AML-193 (cell line): Measurements from ENCODE around the gene MAP2K7.
"Not testable (repeated sequence)": the region's sequence is repeated elsewhere in the genome, so short reads cannot be mapped to it uniquely, and the experiment has no call there.

ENCODE experiments used
- DNase-seq, 2 experiments: peaks; one replicate each; lab custom pipeline; 2025; lab: John Stamatoyannopoulos, UW

MAP2K7 gene

DNA sequence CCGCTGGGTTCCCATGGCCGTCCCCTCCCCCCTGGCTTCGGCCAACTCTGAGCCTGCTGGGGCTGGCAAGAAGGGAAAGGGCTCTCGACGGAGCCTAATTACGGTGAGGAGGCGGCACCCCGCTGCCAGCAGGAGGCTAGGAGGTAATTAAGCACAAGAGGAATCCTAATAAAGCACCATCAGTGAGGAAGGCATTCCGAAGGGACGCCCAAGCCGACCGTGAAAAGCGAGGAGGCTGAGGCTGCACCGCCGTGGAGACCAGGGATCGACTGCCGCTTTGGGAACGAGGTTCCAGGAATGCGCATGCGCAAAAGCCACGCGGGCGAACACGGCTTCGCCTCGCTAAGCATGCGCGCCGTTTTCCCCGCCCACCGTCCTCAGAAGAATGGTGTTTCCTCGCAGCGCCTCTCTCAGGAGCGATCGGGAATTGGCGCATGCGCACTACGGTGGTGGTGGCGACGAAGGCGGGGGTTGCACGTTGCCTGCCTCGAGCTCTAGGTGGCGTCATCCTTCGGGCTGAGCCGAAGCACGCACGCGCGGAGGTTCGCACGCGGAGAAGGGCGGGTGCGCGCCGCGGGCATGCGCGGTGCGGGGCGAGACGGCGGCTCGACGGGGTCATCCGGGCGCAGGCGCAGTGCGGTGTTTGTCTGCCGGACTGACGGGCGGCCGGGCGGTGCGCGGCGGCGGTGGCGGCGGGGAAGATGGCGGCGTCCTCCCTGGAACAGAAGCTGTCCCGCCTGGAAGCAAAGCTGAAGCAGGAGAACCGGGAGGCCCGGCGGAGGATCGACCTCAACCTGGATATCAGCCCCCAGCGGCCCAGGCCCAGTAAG, at the start of gene MAP2K7:
MAP2K7 (plus strand) TSS at position 634 of the 830 bp plus-strand sequence; CDS start at position 702, 68 bp downstream.
- DNase-seq, result peak; percentile 97

DNA sequence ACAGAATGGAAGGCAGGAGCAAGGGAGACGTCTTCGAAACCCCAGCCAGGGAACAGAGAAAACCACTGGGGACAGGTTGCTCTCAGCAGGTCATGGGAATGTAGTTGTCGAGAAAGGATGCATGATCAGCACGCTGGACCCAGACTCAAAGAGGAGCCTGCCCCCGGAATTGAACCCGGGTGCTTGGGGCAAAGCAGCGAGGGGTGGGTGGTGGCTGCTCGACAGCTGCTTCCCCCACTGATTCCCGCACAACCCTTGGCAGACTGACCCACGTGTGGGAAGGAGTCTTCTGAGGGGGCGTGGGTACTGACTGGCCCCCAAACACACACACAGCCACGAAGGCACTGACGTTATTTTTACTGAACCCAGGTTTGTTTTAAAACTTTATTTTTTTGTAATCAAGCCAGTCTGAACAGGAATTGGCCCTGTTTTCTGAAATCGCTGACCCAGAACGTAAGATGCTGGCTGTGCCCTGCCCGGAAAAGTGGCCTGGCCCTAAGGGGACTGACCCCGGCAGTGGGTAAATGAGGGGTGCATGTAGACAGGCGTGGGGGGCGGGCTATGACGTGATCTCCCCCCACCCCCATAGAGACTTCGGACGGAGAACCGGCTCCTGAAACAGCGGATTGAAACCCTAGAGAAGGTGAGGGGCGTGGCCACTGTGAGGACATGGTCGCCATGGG, 48.1 kb upstream of the MAP2K7 start:
- no peak for DNase-seq

DNA sequence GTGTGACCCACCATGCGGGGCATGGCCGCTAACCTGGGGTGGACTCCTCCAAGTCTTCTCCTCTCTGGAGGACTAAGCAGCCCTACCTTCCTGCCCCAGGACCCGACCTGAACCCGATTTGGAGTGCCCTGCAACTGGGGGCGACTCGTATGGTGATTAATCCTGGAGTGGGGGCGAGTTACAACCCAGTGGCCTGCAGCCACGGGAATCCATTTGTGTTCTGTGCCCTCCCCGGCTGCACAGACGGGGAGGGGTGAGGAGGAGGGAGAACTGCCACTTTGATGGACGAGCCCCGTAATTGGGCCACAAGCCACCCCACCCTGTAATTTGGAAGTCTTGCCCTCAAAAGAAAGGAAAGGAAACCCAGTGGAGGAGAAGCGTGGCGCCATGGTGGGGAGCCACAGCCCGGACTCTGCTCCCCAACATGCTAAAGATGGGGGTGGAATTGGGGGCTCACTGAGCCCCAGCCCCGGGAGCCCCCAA, 47.5 kb upstream of the MAP2K7 start:
- DNase-seq, result no peak

DNA sequence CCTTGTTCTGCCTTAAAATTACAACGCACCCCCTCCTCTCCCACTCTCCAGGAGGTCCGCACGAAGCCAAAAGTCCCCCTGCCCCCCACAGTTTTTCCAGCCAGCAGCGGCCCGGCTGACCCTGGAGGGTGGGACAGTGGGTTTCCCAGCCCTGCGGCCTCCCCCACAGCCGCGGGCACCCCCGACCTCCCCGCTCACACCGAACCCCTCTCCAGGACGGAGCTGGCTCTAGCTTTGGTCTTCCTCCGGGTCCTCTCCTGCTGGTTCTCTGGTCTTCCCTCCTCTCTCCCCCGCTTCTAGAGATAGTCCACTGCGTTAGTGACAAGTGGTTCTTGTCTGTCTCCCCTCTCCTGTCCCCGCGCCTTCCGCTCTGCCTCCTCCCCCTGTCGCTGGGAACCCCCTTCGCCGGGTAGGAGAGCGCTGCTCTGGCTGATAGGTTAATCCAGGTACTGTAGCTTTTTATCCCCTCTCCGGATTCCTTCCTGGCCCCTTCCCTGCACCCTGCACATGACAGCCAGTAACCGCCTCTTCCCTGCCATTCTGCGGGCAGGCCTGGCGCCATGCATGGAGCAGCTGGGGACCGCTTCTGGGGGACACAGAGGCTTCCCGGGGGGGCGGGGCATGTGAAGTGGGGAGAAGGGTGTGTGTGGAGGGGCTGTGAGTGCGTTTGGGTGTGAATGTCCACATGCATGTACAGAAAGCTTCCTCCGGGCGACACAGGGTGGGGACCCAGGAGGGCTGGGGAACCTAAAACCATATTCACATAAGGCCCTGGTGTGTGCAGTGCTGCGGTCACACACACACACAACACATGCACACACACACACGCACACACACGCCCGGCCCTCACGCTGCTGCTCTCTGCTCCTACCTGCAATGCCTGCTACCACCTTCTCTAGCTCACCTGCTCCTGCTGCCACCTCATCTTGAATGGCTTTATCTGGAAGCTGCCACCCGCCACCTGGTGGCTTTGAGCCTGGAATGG, 46.7 kb upstream of the MAP2K7 start:
- no peak for DNase-seq

DNA sequence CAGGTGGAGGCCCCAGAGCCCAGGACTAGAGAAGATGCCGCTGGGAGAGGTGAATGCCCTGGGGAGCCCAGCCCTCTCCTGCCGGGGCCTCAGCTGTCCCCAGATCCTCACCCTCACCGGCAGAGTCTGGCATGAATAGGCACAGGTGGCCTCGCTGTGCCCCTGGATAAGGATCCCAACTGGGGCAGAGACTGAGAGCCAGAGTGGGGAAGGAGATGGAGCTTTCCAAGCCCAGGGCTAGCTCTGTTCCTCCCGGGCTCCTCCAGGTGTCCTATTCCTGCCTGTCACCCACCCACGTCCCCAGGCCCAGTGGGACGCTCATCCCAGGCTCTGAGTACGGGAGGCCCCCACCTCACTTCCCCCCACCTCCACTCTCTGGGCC, 46.0 kb upstream of the MAP2K7 start:
- DNase-seq, result no peak

DNA sequence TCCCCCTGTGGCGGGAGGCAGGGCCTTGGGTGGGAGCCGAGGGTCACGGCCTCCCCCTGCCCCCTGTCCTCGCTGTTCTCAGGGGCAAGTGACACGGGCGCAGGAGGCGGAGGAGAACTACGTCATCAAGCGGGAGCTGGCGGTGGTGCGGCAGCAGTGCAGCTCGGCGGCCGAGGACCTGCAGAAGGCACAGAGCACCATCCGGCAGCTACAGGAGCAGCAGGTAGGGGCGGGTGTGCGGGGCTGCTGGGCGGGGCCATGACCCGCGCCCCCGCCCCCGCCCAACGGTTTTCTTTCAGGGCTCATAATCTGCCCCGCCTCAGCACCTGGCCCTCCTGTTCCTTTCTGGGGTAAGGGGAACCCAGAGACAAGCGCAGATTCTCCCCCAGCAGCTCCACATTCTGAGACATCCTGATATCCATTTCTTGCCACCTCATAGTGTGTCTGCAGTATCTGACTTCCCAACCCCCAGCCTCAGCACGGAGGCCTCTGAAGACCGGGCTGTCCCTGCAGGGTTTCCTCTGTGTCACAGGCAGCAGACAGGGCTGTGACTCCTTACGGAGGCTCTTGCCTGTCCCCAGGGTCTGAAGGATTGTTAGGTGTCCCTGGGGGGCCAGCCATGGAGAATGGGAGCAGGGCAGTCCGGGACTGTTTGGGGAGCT, 45.4 kb upstream of the MAP2K7 start:
- no peak for DNase-seq

DNA sequence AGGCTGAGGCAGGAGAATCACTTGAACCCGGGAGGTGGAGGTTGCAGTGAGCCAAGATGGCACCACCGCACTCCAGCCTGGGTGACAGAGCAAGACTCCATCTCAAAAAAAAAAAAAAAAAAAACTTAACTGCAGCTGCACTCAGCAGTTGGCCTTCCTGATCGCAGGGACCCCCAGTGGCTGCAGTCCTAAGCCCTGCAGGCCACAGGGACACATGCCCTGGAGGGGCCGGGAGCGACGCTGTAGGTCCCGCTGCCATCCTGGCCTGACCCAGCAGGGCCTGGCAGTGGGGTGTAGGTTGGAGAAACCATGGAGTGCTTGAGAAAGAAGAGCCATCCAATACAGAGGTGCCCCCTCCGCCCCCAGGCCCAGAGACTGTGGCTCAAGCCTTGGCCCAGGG, 44.6 kb upstream of the MAP2K7 start:
- not testable (repeated sequence) for DNase-seq

DNA sequence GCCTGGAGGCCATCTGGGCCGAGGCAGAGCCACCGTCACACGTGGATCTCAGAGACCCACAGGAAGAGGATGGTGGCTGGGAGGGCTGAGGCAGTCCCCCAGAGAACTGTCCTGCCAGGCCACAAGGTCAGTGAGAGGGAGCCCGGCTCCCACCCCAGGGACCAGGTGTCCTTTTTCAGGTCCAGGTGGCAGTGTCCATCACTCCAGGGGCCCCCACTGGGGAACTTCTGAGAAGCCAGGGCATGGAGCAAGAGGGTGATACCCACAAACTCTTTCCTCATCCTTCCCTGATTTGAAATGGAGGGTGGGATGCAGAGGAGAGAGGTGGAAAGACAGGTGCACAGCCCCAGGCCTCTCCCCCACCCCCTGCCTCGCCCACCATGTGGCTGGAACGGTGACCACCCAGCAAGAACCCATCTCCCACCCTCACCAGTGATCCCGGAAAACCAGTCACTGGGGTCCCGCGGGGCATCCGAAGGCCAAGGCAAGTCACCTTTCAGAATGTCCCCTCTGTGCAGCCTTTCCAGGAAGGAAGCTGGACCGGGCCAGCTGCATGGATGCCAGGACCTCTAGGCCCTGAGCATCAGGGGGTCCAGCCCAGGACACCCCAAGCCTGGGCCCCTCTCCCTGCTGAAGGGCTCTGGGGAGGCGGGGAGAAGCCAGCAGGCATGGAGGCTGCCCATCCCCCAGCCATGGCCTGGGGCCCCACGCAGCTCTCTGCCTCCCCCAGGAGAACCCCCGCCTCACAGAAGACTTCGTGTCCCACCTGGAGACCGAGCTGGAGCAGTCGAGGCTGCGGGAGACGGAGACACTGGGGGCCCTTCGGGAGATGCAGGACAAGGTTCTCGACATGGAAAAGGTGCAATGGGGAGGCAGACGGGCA, 43.6 kb upstream of the MAP2K7 start:
- DNase-seq, result no peak

DNA sequence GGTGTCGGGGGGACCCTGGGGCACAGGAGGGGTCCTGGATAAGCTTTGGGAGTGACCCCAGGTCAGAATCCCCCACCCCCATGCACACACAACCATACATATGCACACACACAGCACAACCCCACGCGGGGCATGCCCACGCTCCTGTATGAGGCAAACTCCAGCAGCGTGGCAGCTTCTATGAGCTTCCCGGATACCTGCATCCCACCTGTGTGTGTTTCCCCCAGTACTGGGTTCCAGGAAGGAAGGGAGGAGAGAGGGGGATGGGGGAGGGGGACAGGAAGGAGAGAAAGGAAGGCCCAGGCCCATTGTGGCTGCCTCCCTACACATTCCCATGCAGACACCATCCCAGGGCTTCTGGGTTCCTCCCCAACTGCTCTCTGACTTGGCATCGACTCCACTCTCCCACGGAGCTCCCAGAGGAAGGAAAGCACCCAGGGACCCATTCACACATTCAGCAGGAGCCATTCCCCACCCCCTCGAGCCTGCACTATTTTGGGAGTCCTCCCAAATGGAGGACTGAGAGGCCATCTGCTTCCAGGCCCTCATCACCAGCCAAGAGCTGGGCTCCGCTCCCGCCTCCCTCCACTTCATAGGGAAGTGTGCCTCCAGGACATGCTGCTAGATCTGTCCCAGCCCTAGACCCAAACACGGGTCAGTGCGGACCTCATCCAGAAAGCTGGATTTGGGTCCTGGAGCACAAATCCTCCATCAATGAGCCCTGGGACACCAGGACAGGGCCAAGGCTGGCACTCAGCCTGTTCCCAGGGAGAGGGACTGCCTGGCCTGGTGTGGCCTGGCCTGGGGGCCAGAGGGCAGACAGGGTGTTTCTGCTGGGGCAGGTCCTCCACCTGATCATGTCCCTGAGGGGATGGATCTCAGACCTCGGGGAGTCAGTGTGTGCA, 42.7 kb upstream of the MAP2K7 start:
- no peak for DNase-seq

DNA sequence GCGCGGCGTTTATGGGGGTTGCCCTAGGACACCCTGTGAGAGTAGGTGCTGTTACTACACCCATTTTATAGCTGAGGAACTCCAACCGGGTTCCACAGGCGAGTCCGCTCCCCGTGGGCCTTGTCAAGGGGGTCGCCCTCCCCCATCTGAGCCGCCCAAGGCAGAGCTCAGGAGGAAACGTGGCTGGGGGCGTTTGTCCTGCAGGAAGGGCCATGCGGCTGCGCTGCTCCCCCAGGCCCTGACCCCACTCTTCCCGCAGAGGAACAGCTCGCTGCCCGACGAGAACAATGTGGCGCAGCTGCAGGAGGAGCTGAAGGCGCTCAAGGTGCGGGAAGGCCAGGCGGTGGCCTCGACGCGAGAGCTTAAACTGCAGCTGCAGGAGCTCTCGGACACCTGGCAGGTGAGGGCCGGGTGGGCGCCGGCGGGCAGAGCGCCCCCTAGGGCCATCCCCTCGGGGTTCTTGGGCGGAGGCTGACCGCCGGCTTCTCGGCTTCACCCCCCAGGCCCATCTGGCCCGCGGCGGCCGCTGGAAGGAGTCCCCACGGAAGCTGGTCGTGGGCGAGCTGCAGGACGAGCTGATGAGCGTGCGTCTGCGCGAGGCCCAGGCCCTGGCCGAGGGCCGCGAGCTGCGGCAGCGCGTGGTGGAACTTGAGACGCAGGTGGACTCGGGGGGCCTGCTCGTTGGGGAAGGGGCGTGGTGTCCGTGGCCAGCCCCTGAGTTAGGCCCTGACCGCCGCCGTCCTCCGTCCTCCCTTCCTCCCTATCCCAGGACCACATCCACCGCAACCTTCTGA, 41.9 kb upstream of the MAP2K7 start:
- DNase-seq, result no peak

DNA sequence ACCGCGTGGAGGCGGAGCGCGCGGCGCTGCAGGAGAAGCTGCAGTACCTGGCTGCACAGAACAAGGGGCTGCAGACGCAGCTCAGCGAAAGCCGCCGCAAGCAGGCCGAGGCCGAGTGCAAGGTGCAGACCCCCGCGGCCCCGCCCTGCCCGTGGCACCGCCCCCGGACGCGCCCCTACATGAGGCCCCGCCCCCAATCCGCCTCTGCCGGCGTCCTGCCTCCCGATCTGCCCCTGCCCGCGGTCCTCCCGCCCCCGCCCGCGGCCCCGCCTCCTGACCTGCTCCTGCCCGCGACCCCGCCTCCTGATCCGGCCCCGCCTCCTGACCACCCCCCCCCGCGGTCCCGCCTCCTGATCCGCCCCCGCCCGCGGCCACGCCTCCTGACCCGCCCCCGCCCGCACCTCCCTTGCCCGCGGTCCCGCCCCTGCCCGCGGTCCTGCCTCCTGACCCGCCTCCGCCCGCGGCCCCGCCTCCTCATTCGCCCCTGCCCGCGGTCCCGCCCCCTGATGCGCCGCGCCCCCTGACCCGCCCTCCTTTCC, 41.2 kb upstream of the MAP2K7 start:
- DNase-seq, result no peak

DNA sequence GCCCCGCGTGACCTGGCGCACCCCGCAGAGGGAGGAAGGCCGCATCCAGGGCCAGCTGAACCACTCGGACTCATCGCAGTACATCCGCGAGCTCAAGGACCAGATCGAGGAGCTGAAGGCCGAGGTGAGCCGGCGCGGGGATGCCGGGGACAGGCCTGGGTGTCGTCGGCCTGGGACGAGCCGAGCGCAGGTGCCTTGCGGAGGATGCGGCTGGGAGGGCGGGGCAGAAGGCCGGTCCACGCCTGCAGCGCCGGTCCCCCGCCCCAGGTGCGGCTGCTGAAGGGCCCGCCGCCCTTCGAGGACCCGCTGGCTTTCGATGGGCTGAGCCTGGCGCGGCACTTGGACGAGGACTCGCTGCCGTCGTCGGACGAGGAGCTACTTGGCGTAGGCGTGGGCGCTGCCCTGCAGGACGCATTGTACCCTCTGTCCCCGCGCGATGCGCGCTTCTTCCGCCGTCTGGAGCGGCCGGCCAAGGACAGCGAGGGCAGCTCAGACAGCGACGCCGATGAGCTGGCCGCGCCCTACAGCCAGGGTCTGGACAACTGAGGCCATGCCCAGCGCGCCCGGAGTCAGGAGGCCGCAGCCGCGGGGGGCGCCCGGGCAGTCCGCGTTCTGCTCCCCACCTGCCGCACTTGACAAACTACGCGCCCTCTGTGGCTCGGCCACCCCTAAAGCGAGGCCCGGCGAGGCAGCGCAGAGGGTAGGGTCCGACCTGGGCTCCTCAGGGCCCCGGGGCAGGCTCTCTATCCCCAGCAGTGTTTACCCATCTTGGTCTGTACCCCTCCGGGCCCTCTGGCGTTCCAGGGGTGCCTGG, 40.3 kb upstream of the MAP2K7 start:
- DNase-seq, result no peak

DNA sequence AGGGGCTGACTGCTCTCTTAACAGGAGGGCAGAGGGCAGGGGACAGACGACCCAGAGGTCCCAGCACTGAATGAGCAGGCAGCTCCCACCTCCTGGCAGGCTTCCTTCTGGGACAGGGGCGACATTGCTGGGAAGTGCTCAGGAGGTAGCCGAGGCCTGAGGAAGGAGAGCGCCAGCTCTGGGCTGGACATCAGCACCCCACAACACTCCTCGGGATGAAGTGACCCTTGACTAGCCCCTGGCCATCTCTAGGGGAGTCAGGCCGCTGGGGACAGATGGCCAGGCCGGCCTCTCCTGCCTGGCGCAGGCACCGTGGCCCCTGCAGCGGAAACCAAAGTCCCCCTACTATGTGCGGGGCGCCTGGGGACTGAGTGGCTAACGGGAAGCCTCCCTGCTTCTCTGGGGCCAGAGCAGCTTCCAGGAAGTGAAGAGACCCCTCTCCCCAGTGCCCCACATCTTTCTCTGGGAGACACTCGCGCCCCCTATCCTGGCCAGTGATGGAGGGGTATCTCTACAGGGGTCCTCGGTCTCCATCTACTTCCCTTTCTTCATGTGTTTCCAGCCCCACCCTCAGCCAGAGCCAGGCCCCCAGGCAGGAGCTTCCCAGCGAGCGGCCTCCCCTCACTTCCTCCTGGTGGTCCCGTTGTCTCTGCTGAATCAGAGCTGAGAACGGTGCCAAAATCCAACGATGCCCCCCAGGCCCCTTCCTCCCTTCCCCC, 39.5 kb upstream of the MAP2K7 start:
- DNase-seq, result no peak

DNA sequence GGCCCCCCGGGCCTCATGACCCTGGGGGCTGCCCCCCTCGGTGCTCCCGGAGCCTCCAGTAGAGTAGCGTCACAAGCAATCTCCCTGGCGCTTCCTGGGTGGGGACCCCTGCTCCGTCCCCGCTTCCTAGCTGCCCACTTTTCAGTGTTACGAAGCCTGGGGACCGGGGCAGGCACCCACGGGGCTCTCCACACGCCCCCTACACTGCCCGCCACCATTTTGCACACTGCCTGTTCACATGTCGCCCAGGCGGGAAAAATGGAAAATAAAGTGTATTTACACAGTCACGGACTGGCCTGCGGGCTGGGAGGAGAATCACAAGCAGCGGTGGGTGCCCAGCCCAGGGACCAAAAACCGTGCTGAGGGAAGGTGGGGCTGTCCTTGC, 39.0 kb upstream of the MAP2K7 start:
- DNase-seq, result no peak

DNA sequence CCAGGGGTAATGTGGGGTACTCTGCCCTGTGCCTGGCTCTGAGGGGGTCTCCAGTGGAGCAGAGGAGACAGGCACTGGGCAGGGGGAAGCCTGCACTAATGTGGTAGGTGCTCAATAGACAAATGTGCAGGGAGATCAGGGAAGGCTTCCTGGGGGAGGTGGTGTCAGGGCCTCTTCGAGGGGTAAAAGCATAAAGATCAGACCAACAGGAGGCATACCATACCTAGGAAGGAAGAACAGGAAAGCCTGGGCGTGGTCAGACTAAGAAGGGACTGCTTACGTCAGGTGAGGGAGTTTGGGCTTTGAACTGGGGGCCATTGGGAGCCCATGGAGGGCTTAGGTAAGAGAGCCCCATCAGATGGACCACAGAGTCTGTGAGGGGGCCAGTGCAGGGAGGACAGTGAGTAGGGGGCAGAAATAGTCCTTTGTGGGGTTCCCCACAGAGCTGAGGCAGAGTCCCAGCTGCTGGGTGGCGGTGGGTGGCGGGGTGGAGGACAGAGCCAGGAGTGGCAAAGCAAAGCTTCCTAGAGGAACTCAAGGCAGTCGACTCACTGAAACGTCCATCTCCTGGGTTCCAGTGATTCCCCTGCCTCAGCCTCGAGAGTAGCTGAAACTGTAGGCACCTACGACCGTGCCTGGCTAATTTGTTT, 38.3 kb upstream of the MAP2K7 start:
- no peak for DNase-seq

DNA sequence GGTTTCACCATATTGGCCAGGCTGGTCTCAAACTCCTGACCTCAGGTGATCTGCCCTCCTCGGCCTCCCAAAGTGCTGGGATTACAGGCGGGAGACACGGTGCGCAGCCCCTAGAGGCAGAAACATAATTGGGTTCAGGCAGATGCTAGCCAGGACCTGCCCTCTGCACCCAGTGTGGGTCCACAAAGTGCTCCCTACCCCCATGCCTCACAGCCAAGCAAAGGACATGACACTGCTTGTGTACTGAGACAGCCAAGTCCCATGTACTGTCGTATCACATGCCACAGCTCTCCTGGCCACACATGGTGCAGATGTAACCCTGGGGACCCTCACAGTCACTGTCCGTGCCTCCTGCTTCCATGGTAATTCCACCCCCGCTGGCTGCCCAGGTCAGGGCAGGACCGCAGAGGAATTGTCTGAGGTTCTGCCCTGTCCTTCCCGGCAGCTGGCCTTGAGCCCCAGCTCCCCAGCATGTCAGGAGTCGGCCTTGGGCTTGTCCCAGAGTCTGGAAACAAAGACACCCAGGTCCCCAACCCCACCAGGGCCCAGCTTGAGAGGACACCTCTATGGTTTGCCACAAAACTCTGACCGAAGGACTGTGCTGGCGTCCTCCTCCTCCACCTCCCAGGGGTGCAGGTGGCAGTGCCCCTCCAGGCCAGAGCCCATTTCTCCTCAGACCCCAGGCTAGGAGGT, 37.1 kb upstream of the MAP2K7 start:
- DNase-seq, result no peak
